Neural cell (in vitro differentiated cells): ENCODE data around the gene ZNF281. TPM values are rescaled to one million over a fixed set of nuclear protein-coding genes. Genes with fewer than 3 reads are reported as not detected.

Source experiments
- H2AFZ ChIP-seq: fragments of 200-600, 300-800 bp; sonication (generic), shearing (Covaris generic); 2 replicates; pipeline ENCODE4 v1.6.0; 2014; ENCODE audit warnings: low read depth, mild to moderate bottlenecking, antibody characterized with exemption, low read length, moderate library complexity
- H3F3A ChIP-seq: fragments of 200-600 bp; shearing (Covaris generic); 2 replicates; pipeline ENCODE4 v1.6.1; 2016; ENCODE audit warnings: mild to moderate bottlenecking, moderate library complexity, mixed read lengths, antibody characterized with exemption, low read length; ENCODE audit not compliant: insufficient read depth, poor library complexity, severe bottlenecking
- H3K27ac ChIP-seq: fragments of 200-600, 300-800 bp; sonication (generic), shearing (Covaris generic); 2 replicates; pipeline ENCODE4 v1.5.1; 2014; ENCODE audit warnings: mild to moderate bottlenecking, low read length, moderate library complexity
- H3K27me3 ChIP-seq: fragments of 300-800, 200-600 bp; sonication (generic), shearing (Covaris generic); 2 replicates; pipeline ENCODE4 v1.6.0; 2014; ENCODE audit warnings: mild to moderate bottlenecking, low read depth, low read length, moderate library complexity; ENCODE audit not compliant: insufficient read depth
- H3K36me3 ChIP-seq: fragments of 300-800, 200-600 bp; sonication (generic), shearing (Covaris generic); 2 replicates; pipeline ENCODE4 v1.5.1; 2014; ENCODE audit warnings: mild to moderate bottlenecking, antibody characterized with exemption, low read length, moderate library complexity; ENCODE audit not compliant: insufficient read depth
- H3K4me2 ChIP-seq: fragments of 300-800, 200-600 bp; sonication (generic), shearing (Covaris generic); 2 replicates; pipeline ENCODE4 v1.6.0; 2014; ENCODE audit warnings: mild to moderate bottlenecking, low read length
- H3K4me3 ChIP-seq: fragments of 300-800, 200-600 bp; sonication (generic), shearing (Covaris generic); 2 replicates; pipeline ENCODE4 v1.5.1; 2014; ENCODE audit warnings: mild to moderate bottlenecking, low read length, moderate library complexity
- H3K79me2 ChIP-seq: fragments of 200-600 bp; shearing (Covaris generic); replicated peaks from 2 replicates; pipeline ENCODE4 v1.6.0; 2014; ENCODE audit warnings: mild to moderate bottlenecking, low read length, moderate library complexity; ENCODE audit not compliant: insufficient read depth
- H3K9ac ChIP-seq: fragments of 300-800, 200-600 bp; sonication (generic), shearing (Covaris generic); 2 replicates; pipeline ENCODE4 v1.6.1; 2016; ENCODE audit warnings: mild to moderate bottlenecking, low read length, mixed read lengths
- H3K9me2 ChIP-seq: fragments of 200-600 bp; shearing (Covaris generic); 2 replicates; pipeline ENCODE4 v1.6.1; 2016; ENCODE audit warnings: mild to moderate bottlenecking, low read length, mixed read lengths; ENCODE audit not compliant: insufficient read depth
- H3K9me3 ChIP-seq: fragments of 200-600, 300-800 bp; sonication (generic), shearing (Covaris generic); 2 replicates; pipeline ENCODE4 v1.6.1; 2016; ENCODE audit warnings: mild to moderate bottlenecking, mixed run types, low read length, moderate library complexity, mixed read lengths
- H4K20me1 ChIP-seq: fragments of 200-600 bp; shearing (Covaris generic); 2 replicates; pipeline ENCODE4 v1.6.1; 2016; ENCODE audit warnings: mild to moderate bottlenecking, mixed run types; ENCODE audit not compliant: insufficient read depth
- EP300 ChIP-seq: fragments of 450-650 bp; conservative IDR thresholded peaks from 2 replicates; pipeline ENCODE4 v1.6.1; 2014; ENCODE audit warnings: antibody characterized with exemption, mild to moderate bottlenecking, moderate library complexity; ENCODE audit not compliant: poor library complexity, severe bottlenecking
- EZH2 ChIP-seq: fragments of 200-600, 300-800 bp; shearing (Covaris generic), sonication (generic); IDR thresholded peaks from 2 replicates; pipeline ENCODE4 v1.6.1; 2014; ENCODE audit warnings: antibody characterized with exemption, low read length, borderline replicate concordance, mild to moderate bottlenecking; ENCODE audit not compliant: insufficient read depth, poor library complexity, severe bottlenecking
- MXI1 ChIP-seq: fragments of 450-650 bp; conservative IDR thresholded peaks from 2 replicates; pipeline ENCODE4 v1.6.1; 2014; ENCODE audit warnings: antibody characterized with exemption, mild to moderate bottlenecking; ENCODE audit not compliant: poor library complexity, severe bottlenecking
- POLR2AphosphoS5 ChIP-seq: IDR thresholded peaks from 2 replicates; pipeline ENCODE4 v1.6.1; 2012
- RAD21 ChIP-seq: fragments of 450-650 bp; conservative IDR thresholded peaks from 2 replicates; pipeline ENCODE4 v1.6.1; 2014; ENCODE audit warnings: antibody characterized with exemption, mild to moderate bottlenecking, moderate library complexity
- SMC3 ChIP-seq: fragments of 450-650 bp; conservative IDR thresholded peaks from 2 replicates; pipeline ENCODE4 v1.6.1; 2014; ENCODE audit warnings: antibody characterized with exemption, mild to moderate bottlenecking, moderate library complexity; ENCODE audit not compliant: poor library complexity
- TAF1 ChIP-seq: IDR thresholded peaks from 2 replicates; pipeline ENCODE4 v1.6.1; 2012; ENCODE audit warnings: low read depth
- polyA plus RNA-seq: library from polyadenylated mRNA; depleted of rRNA; stranded (reverse); fragments of >200 nt; gene quantifications from 2 replicates; pipeline ENCODE4 v1.2.3, GENCODE V29; 2014
- TF ChIP-seq, protein P1 (sequence below): fragments of 450-650 bp; IDR thresholded peaks from 2 replicates; pipeline ENCODE4 v1.5.1; 2014; ENCODE audit warnings: antibody characterized with exemption, mild to moderate bottlenecking, moderate library complexity; ENCODE audit not compliant: poor library complexity, severe bottlenecking
- TF ChIP-seq, protein P2 (sequence below): IDR thresholded peaks from 2 replicates; pipeline ENCODE4 v1.6.1; 2012; ENCODE audit warnings: borderline replicate concordance

Gene ZNF281
- polyA plus RNA-seq, 1 donor from 2014 or later, result 23.9 TPM

DNA sequence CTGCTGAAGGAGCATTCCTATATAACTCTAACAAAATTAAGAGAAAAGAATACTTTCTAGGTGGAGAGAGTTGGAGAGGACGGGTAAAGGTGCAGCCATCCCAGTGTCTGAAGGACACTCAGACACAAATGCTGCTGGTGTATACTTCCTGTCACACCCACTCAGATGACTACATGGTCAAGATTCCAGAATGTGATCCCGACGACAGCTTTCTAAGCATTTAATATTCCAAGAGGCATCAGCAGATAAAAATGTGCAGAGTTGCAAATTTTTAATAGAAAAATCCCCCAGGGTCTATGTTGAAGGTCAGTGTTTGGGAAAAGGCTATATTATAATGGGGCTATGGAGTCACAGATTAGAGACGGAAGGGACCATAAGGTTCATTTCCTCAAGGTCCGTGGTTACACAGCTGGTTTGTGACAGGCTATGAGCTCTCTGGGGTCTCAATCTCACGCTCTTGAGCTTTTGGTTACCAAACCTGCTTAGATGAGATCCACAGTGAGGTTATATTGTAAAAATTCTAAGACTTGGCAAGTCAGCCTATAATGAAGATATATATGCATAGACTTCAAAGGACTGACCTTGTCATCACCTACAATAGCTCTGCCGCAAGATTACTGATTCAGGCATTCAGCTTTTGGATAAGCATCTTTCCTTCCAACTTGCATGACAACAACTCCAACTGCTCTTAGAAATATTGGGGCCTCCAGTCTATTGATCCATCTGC lies 35.1 kb downstream of the ZNF281 start:
- Histone ChIP-seq H3K9me2 (no peaks in the 10 kb centered on the region), H3K36me3 (no peaks in the 10 kb centered on the region), H3K9me3 (no peaks in the 10 kb centered on the region), H2AFZ (no peak overlapping the region), H3K79me2 (no peaks in the 10 kb centered on the region), H3F3A (no peaks in the 10 kb centered on the region), H3K27ac (no peak overlapping the region), H3K4me3 (no peak overlapping the region), H3K27me3 (no peaks in the 10 kb centered on the region), H4K20me1 (no peaks in the 10 kb centered on the region), H3K9ac (no peak overlapping the region), H3K4me2 (no peak overlapping the region)
- TF ChIP-seq SMC3 (no peak), RAD21 (no peak), EZH2 (no peak), MXI1 (no peak), EP300 (no peak), TAF1 (no peak), POLR2AphosphoS5 (no peak)
- TF ChIP-seq, protein P1, sequence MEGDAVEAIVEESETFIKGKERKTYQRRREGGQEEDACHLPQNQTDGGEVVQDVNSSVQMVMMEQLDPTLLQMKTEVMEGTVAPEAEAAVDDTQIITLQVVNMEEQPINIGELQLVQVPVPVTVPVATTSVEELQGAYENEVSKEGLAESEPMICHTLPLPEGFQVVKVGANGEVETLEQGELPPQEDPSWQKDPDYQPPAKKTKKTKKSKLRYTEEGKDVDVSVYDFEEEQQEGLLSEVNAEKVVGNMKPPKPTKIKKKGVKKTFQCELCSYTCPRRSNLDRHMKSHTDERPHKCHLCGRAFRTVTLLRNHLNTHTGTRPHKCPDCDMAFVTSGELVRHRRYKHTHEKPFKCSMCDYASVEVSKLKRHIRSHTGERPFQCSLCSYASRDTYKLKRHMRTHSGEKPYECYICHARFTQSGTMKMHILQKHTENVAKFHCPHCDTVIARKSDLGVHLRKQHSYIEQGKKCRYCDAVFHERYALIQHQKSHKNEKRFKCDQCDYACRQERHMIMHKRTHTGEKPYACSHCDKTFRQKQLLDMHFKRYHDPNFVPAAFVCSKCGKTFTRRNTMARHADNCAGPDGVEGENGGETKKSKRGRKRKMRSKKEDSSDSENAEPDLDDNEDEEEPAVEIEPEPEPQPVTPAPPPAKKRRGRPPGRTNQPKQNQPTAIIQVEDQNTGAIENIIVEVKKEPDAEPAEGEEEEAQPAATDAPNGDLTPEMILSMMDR, result no peak
- TF ChIP-seq, protein P2, sequence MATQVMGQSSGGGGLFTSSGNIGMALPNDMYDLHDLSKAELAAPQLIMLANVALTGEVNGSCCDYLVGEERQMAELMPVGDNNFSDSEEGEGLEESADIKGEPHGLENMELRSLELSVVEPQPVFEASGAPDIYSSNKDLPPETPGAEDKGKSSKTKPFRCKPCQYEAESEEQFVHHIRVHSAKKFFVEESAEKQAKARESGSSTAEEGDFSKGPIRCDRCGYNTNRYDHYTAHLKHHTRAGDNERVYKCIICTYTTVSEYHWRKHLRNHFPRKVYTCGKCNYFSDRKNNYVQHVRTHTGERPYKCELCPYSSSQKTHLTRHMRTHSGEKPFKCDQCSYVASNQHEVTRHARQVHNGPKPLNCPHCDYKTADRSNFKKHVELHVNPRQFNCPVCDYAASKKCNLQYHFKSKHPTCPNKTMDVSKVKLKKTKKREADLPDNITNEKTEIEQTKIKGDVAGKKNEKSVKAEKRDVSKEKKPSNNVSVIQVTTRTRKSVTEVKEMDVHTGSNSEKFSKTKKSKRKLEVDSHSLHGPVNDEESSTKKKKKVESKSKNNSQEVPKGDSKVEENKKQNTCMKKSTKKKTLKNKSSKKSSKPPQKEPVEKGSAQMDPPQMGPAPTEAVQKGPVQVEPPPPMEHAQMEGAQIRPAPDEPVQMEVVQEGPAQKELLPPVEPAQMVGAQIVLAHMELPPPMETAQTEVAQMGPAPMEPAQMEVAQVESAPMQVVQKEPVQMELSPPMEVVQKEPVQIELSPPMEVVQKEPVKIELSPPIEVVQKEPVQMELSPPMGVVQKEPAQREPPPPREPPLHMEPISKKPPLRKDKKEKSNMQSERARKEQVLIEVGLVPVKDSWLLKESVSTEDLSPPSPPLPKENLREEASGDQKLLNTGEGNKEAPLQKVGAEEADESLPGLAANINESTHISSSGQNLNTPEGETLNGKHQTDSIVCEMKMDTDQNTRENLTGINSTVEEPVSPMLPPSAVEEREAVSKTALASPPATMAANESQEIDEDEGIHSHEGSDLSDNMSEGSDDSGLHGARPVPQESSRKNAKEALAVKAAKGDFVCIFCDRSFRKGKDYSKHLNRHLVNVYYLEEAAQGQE, result no peak

DNA sequence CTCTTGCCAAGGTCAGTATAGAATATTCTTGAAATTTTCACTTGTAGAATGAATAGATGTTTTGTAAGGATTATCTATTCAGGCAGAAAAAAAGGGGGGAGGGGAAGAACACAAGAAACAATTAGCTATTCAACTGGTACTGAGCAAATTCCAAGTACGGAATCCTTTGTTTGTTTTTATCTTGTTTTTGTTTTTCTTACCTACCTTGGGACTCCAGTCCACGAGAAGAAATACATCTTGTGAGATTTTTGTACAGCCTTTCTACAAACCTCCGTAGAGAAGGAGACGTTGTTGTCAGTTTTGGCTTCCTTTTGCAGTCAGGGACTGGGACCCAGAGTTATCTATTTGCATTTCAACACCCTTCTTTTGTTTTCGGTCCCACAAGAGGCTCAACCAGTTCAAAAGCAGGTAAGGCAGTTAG lies 36.0 kb downstream of the ZNF281 start:
- Histone ChIP-seq H3K9me3 (no peaks in the 10 kb centered on the region), H4K20me1 (no peaks in the 10 kb centered on the region), H3F3A (no peaks in the 10 kb centered on the region), H3K36me3 (no peaks in the 10 kb centered on the region), H3K9ac (no peak overlapping the region), H2AFZ (no peak overlapping the region), H3K27me3 (no peaks in the 10 kb centered on the region), H3K27ac (no peak overlapping the region), H3K79me2 (no peaks in the 10 kb centered on the region), H3K9me2 (no peaks in the 10 kb centered on the region), H3K4me2 (no peak overlapping the region), H3K4me3 (no peak overlapping the region)
- TF ChIP-seq TAF1 (no peak), EZH2 (no peak), RAD21 (no peak), POLR2AphosphoS5 (no peak), SMC3 (no peak), MXI1 (no peak), EP300 (no peak)
- TF ChIP-seq, protein P1, result no peak
- TF ChIP-seq, protein P2, result no peak
